ENCODE data around the gene TTBK2.

- TF ChIP-seq CTCF (IDR thresholded peaks at IDR 0.05), result no peak
- no peak for TF ChIP-seq ZFX (IDR thresholded peaks at IDR 0.05; ENCODE audit: borderline replicate concordance)
Measured at GRCh38 chr15:42786978-42787377, 133.6 kb downstream of the TTBK2 start.

Measured in 22Rv1 (cell line).